Muscle of back (tissue), 13 donors: Measurements from ENCODE around the gene SMG9. TPM values are rescaled to one million over a fixed set of nuclear protein-coding genes. Genes with fewer than 3 reads are reported as not detected.

ENCODE experiments used
- DNase-seq, 3 donors: peaks; one replicate each; pipeline versions ENCODE4 v3.0.0 to v3.0.0-alpha.2; 2013
- long read RNA-seq, 9 donors: transcript quantifications; one replicate each; lab custom pipeline, GENCODE V29; 2026
- polyA plus RNA-seq, 10 donors: library from polyadenylated mRNA; unstranded; fragments of 120-200 nt; gene quantifications; one replicate each; pipeline ENCODE4 v1.2.1, GENCODE V29; 2013; ENCODE audit not compliant: insufficient read length in 10 of 10

The SMG9 gene
- polyA plus RNA-seq, result 10 to 100 TPM; 26.4 to 50.0 (median 33.7) TPM
- long read RNA-seq, donor 1, full-length matches to known transcripts, result 4 of 4 reads
- long read RNA-seq, donor 1, partial matches to known transcripts, result 0 of 4 reads
- long read RNA-seq, donor 1, other reads (novel, unspliced or antisense), result 0 of 4 reads
- long read RNA-seq, donor 2, full-length matches to known transcripts, result 4 of 4 reads
- long read RNA-seq, donor 2, partial matches to known transcripts, result 0 of 4 reads
- long read RNA-seq, donor 2, other reads (novel, unspliced or antisense), result 0 of 4 reads
- long read RNA-seq, donor 3, result 0 reads
- long read RNA-seq, donor 4, partial matches to known transcripts, result 0 of 1 reads
- long read RNA-seq, donor 4, other reads (novel, unspliced or antisense), result 0 of 1 reads
- long read RNA-seq, donor 5, partial matches to known transcripts, result 5 of 8 reads
- long read RNA-seq, donor 5, other reads (novel, unspliced or antisense), result 0 of 8 reads
- long read RNA-seq, donor 6, full-length matches to known transcripts, result 6 of 6 reads
- long read RNA-seq, donor 6, partial matches to known transcripts, result 0 of 6 reads
- long read RNA-seq, donor 6, other reads (novel, unspliced or antisense), result 0 of 6 reads
- long read RNA-seq, donor 7, full-length matches to known transcripts, result 6 of 6 reads
- long read RNA-seq, donor 7, partial matches to known transcripts, result 0 of 6 reads
- long read RNA-seq, donor 7, other reads (novel, unspliced or antisense), result 0 of 6 reads
- long read RNA-seq, donor 8, full-length matches to known transcripts, result 4 of 4 reads
- long read RNA-seq, donor 8, partial matches to known transcripts, result 0 of 4 reads
- long read RNA-seq, donor 8, other reads (novel, unspliced or antisense), result 0 of 4 reads
- long read RNA-seq, donor 9, result 0 reads

DNA sequence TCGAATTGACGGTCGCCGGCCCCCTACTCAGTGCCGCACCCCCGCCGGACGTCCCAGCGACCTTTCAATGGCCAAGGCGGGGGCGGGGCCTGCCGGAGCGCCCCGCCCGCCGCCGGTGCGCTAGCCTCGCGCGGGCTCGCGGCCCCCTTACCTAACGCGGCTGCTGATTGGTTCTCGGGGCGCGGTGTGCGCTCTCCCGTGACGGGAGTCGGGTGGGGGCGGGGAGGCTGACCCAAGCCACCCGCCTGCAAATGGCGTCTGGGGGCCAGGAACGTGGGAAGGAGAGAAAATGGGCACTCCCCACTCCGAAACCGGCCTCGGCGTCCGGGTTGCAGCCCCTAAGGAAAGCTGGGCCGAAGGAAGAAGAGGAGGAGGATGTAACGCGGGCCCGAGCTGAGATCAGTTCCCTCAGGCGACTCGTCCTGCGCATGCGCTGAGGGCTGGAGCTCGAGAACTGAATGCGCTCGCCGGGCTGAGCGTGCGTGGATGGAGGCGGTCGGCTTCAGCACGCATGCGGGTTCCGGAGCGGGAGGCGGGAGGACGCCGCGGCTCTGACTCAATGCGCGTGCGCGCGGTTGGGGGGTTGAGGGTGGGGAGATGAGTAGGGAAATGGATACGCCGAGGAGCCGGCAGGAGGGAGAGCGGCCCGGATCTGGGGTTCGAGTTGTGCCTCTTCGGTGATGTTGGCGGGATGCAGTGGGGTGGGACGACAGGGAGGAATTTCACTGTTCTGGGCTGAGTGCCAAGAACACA is at the start of gene SMG9:
Gene SMG9, minus strand, starts transcription at position 460 of the 753 bp plus-strand sequence. CDS start 4,221 bp downstream, outside the sequence.
- DNase-seq, result peak; percentile 99 to 100 (median 100)

- no peak for DNase-seq
Observed at GRCh38 chr19:43804432-43804831, 49.7 kb upstream of the SMG9 start.

GRCh38 chr19:43802216-43802951 is 47.6 kb upstream of the SMG9 start, which contains the start of gene LYPD5:
LYPD5 (minus strand) TSS chr19:43802447; CDS start chr19:43802380, 67 bp downstream.
- DNase-seq, result no peak

GRCh38 chr19:43799502-43800142 is 44.9 kb upstream of the SMG9 start:
- no peak for DNase-seq

- DNase-seq, result peak in 1 of 3 donors; percentile 50
Observed at GRCh38 chr19:43798546-43799409, 44.0 kb upstream of the SMG9 start.

DNA sequence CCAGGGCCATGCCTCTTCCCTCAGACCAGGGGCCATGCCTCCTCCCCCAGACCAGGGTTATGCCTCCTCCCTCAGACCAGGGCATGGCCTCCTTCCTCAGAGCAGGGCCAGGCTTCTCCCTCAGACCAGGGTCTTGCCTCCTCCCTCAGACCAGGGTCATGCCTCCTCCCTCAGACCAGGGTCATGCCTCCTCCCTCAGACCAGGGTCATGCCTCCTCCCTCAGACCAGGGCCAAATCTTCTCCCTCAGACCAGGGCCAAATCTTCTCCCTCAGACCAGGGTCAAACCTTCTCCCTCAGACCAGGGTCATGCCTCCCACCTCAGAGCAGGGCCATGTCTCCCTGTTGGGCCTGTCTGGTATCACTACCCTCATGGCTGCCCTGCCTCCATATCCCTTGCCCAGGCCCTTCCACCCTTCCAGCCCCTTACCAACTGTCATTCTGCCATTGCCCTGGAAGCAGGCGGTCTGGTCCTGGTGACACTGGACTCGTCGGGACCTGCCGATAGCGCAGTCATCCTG is 43.3 kb upstream of the SMG9 start:
- no peak for DNase-seq

GRCh38 chr19:43797556-43797955 is 42.8 kb upstream of the SMG9 start:
- no peak for DNase-seq

DNA sequence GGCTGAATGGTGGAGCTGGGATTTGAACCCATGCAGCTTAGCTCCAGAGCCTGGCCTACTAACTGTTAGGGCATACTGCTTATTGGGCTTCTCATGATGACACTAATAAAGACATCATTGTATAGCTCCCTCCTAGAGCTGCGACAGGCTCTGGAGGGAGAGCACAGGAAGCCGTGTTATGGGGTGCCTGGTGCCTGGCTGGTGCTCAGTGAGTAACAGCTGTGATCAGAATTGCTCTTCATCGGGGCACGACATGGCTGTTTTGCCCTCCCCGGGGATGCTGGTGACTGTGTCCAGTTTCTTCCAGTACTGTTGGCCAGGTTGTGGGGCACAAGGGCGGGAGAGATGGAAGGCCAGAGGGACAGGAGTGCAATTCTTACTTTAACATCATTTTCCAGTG is 42.4 kb upstream of the SMG9 start:
- no peak for DNase-seq

- no peak for DNase-seq
Observed at GRCh38 chr19:43790587-43790986, 35.8 kb upstream of the SMG9 start.

DNA sequence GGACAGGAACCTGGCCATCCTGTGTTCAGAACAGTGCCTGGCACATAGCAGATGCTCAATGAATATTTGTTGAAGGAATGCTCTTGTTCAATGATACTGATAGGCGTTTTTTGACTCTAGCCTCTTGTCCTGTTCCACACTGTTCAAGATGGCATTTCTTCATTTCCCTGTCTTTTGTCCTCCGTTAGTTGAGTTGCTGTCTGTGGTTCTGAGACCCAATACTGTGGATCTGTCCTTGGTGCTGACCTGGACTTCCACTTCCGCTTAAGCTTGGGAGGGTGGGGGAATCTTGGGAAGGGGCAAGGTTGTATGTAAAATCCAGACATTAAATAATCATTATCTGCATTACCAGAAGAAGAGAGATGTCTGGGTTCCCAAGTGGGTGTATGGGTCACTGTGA is 34.3 kb upstream of the SMG9 start:
- no peak for DNase-seq

DNA sequence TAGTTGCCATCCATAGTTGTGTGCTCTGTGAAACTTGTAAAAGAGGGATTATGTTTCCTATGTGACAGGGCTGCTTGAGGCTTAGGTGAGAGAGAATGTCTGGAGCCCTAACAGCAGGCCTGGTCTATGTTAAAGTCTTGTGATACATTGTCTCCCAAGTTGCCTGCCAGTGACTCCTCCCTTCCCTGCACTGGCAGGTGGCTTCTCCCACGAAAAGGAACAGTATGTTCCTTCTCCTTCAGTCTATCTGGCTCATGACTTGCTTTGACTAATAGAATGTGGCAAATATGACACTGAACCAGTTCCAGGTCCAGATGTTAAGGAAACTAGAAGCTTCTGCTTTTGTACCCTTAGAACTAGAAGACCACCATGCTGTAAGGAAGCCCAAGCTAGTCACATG is 31.9 kb upstream of the SMG9 start:
- DNase-seq, result no peak

GRCh38 chr19:43784981-43785808 is 30.4 kb upstream of the SMG9 start:
- peak; percentile 52 to 80 (median 69) for DNase-seq

GRCh38 chr19:43784241-43784980 is 29.6 kb upstream of the SMG9 start:
- peak in 2 of 3 donors; percentile 41 to 66 for DNase-seq

- no peak for DNase-seq
Observed at GRCh38 chr19:43783636-43784035, 28.9 kb upstream of the SMG9 start.

GRCh38 chr19:43782689-43783231 is 28.0 kb upstream of the SMG9 start:
- DNase-seq, result no peak

GRCh38 chr19:43782311-43782660 is 27.5 kb upstream of the SMG9 start:
- DNase-seq, result no peak

GRCh38 chr19:43781630-43782310 is 27.0 kb upstream of the SMG9 start:
- no peak for DNase-seq
